Body of pancreas (tissue), 4 donors: ENCODE measurements around the gene ISOC2.
A peak's percentile ranks its signal among the peaks of the same experiment; 100 is the strongest.

Experiments used
- POLR2A ChIP-seq, 3 donors: fragments of 450-650 bp; IDR thresholded peaks; one replicate each; pipeline ENCODE4 v1.6.1; 2016; ENCODE audit warnings: antibody characterized with exemption in 3 of 3, mild to moderate bottlenecking in 2 of 3
- TF ChIP-seq, protein P1 (sequence below), 7 experiments: fragments of 450-650 bp in 4 of 7; fragments of 200-600 bp in 3 of 7; sonication (generic) in 3 of 7; IDR thresholded peaks; one replicate each; pipeline ENCODE4 v1.5.1; 2016 to 2019; ENCODE audit warnings: antibody characterized with exemption in 7 of 7

DNA sequence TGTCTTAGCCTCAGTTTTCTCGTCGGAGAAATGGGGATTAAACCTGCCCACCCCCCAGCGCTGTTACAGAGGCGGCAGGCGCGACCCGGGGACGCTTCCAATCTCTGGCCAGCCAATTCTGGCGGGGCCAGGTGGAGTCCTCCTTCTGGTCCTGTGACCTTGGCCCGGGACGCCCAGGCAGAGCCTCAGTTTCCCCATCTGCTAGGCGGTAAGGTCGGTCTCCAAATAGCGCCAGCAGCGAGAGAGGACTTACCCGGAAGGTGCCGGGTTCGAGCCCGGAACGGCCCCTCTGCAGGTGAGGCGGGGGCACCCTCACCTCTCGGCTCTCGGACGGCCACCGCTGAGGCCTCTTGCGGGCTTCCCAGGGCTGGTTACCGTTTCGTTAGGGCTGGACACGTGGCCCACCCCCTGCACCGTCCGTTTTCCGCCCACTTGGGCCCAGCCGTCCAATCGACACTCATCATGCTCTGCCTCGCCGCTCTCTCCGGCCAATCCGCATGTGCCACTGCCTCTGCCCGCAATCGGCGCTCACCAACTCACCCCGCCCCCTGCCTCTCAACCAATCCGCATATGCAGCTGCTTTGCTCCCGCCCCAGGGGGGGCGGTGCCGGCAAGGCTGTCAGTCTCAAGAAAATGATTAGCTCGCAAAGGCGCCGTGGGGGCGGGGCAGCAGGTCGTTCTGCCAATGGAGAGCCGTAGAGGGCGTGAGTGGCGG, at the start of gene ISOC2:
- peak; percentile 52 to 82 (median 82) for TF ChIP-seq POLR2A (IDR thresholded peaks at IDR 0.05)
- TF ChIP-seq, protein P1, sequence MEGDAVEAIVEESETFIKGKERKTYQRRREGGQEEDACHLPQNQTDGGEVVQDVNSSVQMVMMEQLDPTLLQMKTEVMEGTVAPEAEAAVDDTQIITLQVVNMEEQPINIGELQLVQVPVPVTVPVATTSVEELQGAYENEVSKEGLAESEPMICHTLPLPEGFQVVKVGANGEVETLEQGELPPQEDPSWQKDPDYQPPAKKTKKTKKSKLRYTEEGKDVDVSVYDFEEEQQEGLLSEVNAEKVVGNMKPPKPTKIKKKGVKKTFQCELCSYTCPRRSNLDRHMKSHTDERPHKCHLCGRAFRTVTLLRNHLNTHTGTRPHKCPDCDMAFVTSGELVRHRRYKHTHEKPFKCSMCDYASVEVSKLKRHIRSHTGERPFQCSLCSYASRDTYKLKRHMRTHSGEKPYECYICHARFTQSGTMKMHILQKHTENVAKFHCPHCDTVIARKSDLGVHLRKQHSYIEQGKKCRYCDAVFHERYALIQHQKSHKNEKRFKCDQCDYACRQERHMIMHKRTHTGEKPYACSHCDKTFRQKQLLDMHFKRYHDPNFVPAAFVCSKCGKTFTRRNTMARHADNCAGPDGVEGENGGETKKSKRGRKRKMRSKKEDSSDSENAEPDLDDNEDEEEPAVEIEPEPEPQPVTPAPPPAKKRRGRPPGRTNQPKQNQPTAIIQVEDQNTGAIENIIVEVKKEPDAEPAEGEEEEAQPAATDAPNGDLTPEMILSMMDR (IDR thresholded peaks at IDR 0.05) = no peak
